Effector memory CD8-positive, alpha-beta T cell (primary cell): Measurements from ENCODE around the gene TSPAN19.

Experiments used
- ATAC-seq: fragments of 150-1000 bp; cut with Tn5 transposase; replicated peaks from 2 replicates; pipeline ENCODE4 v1.10.0; 2021; ENCODE audit warnings: mild to moderate bottlenecking, moderate library complexity
- DNase-seq, 3 experiments: peaks; one replicate each; pipeline ENCODE4 v3.0.0; 2021
- H3K27ac Mint-ChIP-seq, 2 donors: one replicate each; pipeline ENCODE4 v1.8.0; 2022; ENCODE audit warnings: mild to moderate bottlenecking in 2 of 2, mixed read lengths in 2 of 2, moderate library complexity in 2 of 2
- H3K27me3 Mint-ChIP-seq, 2 donors: one replicate each; pipeline ENCODE4 v1.8.0; 2022; ENCODE audit warnings: mixed read lengths in 2 of 2
- H3K36me3 Mint-ChIP-seq: one replicate; pipeline ENCODE4 v1.8.0; 2022; ENCODE audit warnings: mild to moderate bottlenecking, moderate library complexity, mixed read lengths; ENCODE audit not compliant: insufficient read depth
- H3K4me1 Mint-ChIP-seq, 2 donors: one replicate each; pipeline ENCODE4 v1.8.0; 2022; ENCODE audit warnings: low read depth in 2 of 2, mixed read lengths in 2 of 2
- H3K4me3 Mint-ChIP-seq, 2 donors: one replicate each; pipeline ENCODE4 v1.8.0; 2022; ENCODE audit warnings: mild to moderate bottlenecking in 2 of 2, mixed read lengths in 2 of 2, moderate library complexity in 2 of 2
- H3K9me3 Mint-ChIP-seq, 2 donors: one replicate each; pipeline ENCODE4 v1.8.0; 2022; ENCODE audit warnings: mixed read lengths in 2 of 2

TSPAN19 gene

DNA sequence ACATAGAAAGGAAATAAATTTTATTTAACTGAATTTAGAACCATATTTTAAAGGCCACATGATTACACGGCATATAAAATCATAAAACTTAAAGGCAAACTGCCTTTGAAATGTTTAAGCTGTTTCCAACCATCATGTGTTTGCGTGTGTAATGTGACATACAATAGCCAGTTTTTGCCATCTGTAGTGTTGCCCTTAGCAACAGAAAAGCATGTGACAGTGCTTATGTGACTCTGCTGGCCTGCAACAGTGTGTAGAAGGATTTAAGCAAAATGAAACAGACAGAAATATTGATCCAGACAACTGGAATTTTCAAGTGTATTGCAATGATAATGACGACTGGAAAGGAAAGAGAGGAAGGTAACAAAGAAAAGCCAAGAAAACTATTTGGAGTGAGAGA is 49.5 kb downstream of the TSPAN19 start:
- ATAC-seq (no peak), DNase-seq (no peak)
- no peak overlapping the region for H3K4me3 Mint-ChIP-seq
- no peak overlapping the region for H3K27ac Mint-ChIP-seq
- H3K9me3 Mint-ChIP-seq: peaks cover 0 to 2% of the 10 kb centered on the region in 2 donors
- no peaks in the 10 kb centered on the region for H3K4me1 Mint-ChIP-seq
- no peaks in the 10 kb centered on the region for H3K27me3 Mint-ChIP-seq
- no peaks in the 10 kb centered on the region for H3K36me3 Mint-ChIP-seq

- Mint-ChIP-seq H3K36me3 (no peaks in the 10 kb centered on the region), H3K27me3 (no peaks in the 10 kb centered on the region), H3K4me3 (no peak overlapping the region), H3K4me1 (no peaks in the 10 kb centered on the region), H3K27ac (no peak overlapping the region), H3K9me3 (peaks cover 0 to 2% of the 10 kb centered on the region in 2 donors)
- DNase-seq (no peak), ATAC-seq (no peak)
Observed at GRCh38 chr12:84986117-84986516, 50.0 kb downstream of the TSPAN19 start.

- H3K9me3 Mint-ChIP-seq: peaks cover 0 to 3% of the 10 kb centered on the region in 2 donors
- no peak overlapping the region for H3K4me3 Mint-ChIP-seq
- no peak for DNase-seq
- no peak for ATAC-seq
- H3K4me1 Mint-ChIP-seq: no peaks in the 10 kb centered on the region
- no peaks in the 10 kb centered on the region for H3K36me3 Mint-ChIP-seq
- no peaks in the 10 kb centered on the region for H3K27me3 Mint-ChIP-seq
- H3K27ac Mint-ChIP-seq: no peak overlapping the region
Observed at GRCh38 chr12:84983289-84983688, 52.8 kb downstream of the TSPAN19 start.

DNA sequence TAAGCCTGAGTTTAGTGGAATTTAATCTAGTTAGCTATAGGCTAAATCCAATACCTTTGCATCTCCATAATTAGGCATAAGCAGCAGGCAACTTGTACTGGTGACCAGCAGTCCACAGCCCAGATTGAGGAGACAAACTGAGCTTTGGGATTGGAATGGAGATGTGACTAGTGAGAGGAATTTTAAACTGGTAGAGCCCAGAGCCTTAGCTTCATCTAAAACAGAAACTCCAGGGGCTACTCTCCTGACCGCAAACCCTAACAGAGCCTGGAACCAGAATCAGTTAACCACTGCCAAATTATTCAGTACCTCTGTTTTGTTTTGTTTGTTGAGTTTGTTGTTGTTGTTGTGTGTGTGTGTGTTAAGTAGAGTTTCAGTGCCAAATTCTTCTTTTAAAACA is 53.2 kb downstream of the TSPAN19 start:
- no peak overlapping the region for H3K4me3 Mint-ChIP-seq
- DNase-seq (no peak), ATAC-seq (no peak)
- H3K4me1 Mint-ChIP-seq: no peaks in the 10 kb centered on the region
- H3K27ac Mint-ChIP-seq: no peak overlapping the region
- H3K36me3 Mint-ChIP-seq: no peaks in the 10 kb centered on the region
- H3K27me3 Mint-ChIP-seq: no peaks in the 10 kb centered on the region
- peaks cover 0 to 3% of the 10 kb centered on the region in 2 donors for H3K9me3 Mint-ChIP-seq

DNA sequence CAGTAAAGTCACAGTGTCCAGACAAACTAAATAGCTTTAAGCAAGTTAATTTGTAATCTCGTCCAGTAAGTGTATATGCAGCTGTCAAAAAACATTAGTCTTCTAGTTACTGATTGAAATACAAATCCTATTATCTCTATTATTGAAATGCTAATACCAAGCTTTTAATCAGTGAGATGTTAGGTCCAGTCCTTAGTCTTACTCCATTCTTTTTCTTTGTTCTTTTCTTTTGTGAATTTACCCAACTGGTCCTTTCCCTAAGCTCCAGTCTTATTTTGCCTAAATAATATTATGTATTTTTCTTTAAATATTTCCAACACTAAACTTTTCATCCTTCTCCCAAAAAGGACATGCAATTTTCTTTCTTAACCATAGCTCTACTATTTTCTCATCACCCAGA is 57.2 kb downstream of the TSPAN19 start:
- no peak for DNase-seq
- Mint-ChIP-seq H3K36me3 (no peaks in the 10 kb centered on the region), H3K27ac (no peak overlapping the region), H3K27me3 (no peaks in the 10 kb centered on the region), H3K4me3 (no peak overlapping the region), H3K9me3 (peaks cover 0 to 3% of the 10 kb centered on the region in 2 donors), H3K4me1 (no peaks in the 10 kb centered on the region)
- no peak for ATAC-seq

DNA sequence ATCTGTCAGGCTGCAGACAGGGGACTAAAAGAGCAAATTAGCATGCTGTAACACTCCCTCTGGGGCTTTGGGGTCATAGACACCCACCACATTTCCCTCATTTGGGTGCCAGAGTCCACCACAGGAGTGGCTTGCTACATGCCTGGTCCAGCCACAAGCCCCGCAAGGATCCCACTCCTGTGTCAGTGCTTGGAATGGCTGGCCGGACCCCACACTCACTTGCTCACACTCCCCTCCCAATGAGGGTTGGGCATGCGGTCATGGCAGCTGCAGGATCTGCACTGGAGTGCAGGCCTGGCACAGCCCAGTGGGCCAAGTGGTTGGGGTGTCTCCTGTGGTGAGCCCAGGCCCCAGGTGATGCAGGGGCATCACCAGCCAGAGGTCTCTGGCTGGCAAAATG is 59.9 kb downstream of the TSPAN19 start:
- Mint-ChIP-seq H3K27ac (no peak overlapping the region), H3K4me1 (no peaks in the 10 kb centered on the region), H3K9me3 (peaks cover 0 to 4% of the 10 kb centered on the region in 2 donors), H3K36me3 (no peaks in the 10 kb centered on the region), H3K27me3 (no peaks in the 10 kb centered on the region), H3K4me3 (no peak overlapping the region)
- no peak for DNase-seq
- no peak for ATAC-seq

DNA sequence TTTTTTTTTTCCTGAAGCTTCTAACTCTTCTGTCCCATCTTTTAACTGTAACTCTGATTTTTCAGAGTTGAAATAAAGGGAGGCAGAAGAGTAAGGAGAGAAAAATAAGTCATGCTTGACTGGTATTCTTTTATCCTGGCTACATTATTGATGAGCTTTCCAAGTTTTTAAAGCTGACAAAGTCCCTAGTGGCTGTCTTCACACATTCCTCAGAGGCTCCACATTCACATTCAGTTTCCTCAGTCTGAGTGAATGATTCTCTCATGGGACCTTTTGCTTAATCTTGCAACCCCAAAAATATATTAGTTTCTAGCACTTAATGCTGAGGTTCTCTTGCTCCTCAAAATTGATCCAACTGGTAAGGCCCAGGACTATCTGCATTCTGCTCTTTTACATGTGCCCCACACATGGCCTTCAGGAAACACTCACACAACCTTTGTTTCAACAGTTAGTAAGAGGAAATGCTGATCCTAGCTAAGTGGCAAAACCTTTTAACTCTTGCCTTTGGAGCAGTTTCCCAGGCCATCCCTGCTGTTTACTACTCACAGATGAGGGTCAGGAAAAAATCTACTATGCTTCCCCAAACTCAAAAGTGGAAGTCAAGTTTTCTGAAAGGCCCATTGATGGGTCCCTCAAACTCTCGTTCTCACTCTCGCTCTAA is 61.8 kb downstream of the TSPAN19 start:
- no peaks in the 10 kb centered on the region for H3K27me3 Mint-ChIP-seq
- ATAC-seq: no peak

GRCh38 chr12:84973026-84973425 is 63.1 kb downstream of the TSPAN19 start:
- H3K4me3 Mint-ChIP-seq: no peak overlapping the region
- no peaks in the 10 kb centered on the region for H3K4me1 Mint-ChIP-seq
- no peaks in the 10 kb centered on the region for H3K27me3 Mint-ChIP-seq
- no peaks in the 10 kb centered on the region for H3K36me3 Mint-ChIP-seq
- ATAC-seq: no peak
- H3K27ac Mint-ChIP-seq: no peak overlapping the region
- no peak for DNase-seq
- peaks cover 0 to 2% of the 10 kb centered on the region in 2 donors for H3K9me3 Mint-ChIP-seq

More for the DNA sequence above, 61.8 kb downstream of the TSPAN19 start:
- no peaks in the 10 kb centered on the region for H3K36me3 Mint-ChIP-seq
- DNase-seq: no peak
- no peaks in the 10 kb centered on the region for H3K4me1 Mint-ChIP-seq
- H3K27ac Mint-ChIP-seq: no peak overlapping the region
- H3K4me3 Mint-ChIP-seq: no peak overlapping the region
- peaks cover 0 to 2% of the 10 kb centered on the region in 2 donors for H3K9me3 Mint-ChIP-seq

- ATAC-seq (no peak), DNase-seq (no peak)
- H3K36me3 Mint-ChIP-seq: no peaks in the 10 kb centered on the region
- no peaks in the 10 kb centered on the region for H3K4me1 Mint-ChIP-seq
- H3K4me3 Mint-ChIP-seq: no peak overlapping the region
- H3K27me3 Mint-ChIP-seq: no peaks in the 10 kb centered on the region
- peaks cover 0 to 6% of the 10 kb centered on the region in 2 donors for H3K9me3 Mint-ChIP-seq
- no peak overlapping the region for H3K27ac Mint-ChIP-seq
Observed at GRCh38 chr12:84969226-84969625, 66.9 kb downstream of the TSPAN19 start.
